ENCODE results near the gene NOS1AP.

NOS1AP gene

GRCh38 chr1:162256287-162256686, 186.8 kb downstream of the NOS1AP start:
- no peak for DNase-seq (ENCODE audit: low spot score)

- no peak for DNase-seq (ENCODE audit: low spot score)
Observed at GRCh38 chr1:162258394-162258793, 188.9 kb downstream of the NOS1AP start.

DNA sequence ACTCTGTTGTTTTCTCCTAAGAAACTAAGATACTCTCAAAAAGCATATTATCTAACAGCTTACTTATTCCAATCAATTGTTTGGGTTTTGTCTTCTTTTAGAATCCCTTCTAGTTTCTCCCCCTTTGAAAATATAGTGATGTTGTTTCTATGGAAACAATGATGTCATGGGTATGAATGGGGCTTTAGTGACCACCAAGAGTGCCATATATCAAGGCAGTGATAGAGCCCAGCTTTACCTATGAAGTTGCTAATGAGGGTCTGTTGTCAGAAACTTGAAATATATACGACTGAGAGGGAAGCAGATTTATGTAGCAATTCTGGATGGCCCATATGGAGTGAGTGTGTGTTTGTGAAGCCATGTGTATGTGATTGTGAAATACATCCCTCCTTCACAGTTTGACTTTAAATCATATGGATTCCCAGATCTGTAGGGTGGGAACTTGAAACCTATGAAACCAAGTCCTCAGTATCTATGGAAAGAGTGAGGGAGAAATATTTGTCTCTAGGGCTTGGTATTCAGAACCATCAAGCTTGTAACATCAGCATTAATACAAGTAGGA, 190.5 kb downstream of the NOS1AP start:
- DNase-seq (ENCODE audit: low spot score) = no peak

GRCh38 chr1:162264108-162264507, 194.6 kb downstream of the NOS1AP start:
- no peak for DNase-seq (ENCODE audit: low spot score)

GRCh38 chr1:162265983-162266382, 196.5 kb downstream of the NOS1AP start:
- no peak for DNase-seq (ENCODE audit: low spot score)

DNA sequence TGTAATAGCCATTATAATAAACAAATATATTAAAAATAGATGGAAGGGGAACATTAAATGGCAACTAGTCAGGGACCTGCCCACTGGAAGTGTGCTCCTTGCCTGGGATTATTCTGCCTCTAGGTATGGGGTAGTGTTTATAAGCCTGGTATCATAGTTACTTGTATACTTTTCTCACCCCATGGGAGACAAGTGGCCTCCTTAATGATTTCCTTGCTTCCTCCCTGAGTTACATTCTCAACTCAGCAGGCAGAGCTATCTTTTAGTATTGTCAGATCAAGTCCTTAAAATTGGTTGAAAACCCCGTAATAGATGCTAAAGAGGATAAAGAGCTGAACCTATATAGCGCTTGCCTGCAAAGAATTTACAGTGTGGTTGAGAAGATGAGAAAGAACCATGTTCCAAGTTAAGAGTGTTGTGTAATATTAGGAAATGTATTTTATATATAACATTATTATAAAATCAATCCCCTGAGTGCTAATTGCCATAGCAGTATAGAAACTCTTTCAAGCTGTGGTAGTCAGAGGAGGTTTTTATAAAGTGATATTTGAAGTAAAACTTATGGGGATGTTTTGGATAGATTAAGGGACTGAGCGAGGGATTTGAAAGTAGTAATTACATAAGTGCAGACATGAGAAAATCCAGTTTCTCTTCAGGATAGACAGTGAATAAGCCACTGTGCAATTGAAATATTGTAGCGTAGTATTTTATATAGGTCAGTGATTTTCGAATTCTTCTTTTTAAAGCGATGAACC, 200.7 kb downstream of the NOS1AP start:
- no peak for DNase-seq (ENCODE audit: low spot score)

GRCh38 chr1:162271972-162272371, 202.5 kb downstream of the NOS1AP start:
- DNase-seq (ENCODE audit: low spot score) = no peak

GRCh38 chr1:162272419-162272818, 202.9 kb downstream of the NOS1AP start:
- no peak for DNase-seq (ENCODE audit: low spot score)

DNA sequence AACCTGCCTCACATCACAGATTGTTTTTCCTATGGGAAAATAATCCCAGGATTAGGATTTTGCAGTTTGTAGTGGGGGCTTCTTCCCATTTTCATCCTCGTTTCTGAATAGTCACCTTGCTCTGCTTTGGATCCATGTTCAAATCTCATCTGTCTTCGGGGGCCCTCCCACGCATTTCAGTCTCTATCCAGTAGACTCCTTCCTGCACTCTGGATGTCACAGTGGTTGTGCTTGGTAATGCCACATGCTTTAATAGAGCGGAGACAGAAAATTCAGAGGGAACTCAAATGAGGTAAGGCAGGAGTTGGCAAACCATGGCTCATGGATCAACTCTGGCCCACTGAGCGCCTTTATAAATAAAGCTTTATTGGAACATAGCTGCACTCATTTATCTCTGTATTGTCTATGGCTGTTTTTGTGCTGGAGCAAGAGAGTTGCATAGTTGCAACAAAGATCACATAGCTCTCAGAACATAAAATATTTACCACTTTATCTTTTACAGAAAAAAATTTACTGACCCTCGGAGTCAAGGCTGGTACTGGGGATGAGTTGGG, 206.2 kb downstream of the NOS1AP start:
- no peak for DNase-seq (ENCODE audit: low spot score)

- DNase-seq (ENCODE audit: low spot score) = no peak
Observed at GRCh38 chr1:162276493-162276892, 207.0 kb downstream of the NOS1AP start.

GRCh38 chr1:162279136-162279498, 209.6 kb downstream of the NOS1AP start:
- no peak for DNase-seq (ENCODE audit: low spot score)

DNA sequence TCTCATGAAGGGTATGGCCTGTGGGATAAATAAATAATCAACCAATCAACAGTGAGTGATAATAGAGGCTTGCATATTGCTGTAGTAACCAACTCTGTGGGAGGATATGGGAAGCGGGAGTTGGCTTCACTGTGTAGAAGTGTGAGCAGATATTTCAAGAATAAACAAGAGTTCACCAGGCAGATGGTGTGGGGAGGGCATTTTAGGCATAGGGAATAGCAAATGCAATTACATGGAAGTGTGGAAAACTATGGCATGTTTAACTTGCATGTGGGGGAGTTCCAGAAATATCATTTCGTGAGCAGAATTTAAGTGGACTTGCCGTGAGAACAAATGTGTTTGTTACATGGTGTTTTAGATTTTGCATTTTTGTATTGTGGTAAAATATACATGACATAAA, 211.9 kb downstream of the NOS1AP start:
- DNase-seq (ENCODE audit: low spot score) = no peak

GRCh38 chr1:162283657-162284056, 214.2 kb downstream of the NOS1AP start:
- no peak for DNase-seq (ENCODE audit: low spot score)

GRCh38 chr1:162284206-162284955, 214.9 kb downstream of the NOS1AP start:
- no peak for DNase-seq (ENCODE audit: low spot score)

DNA sequence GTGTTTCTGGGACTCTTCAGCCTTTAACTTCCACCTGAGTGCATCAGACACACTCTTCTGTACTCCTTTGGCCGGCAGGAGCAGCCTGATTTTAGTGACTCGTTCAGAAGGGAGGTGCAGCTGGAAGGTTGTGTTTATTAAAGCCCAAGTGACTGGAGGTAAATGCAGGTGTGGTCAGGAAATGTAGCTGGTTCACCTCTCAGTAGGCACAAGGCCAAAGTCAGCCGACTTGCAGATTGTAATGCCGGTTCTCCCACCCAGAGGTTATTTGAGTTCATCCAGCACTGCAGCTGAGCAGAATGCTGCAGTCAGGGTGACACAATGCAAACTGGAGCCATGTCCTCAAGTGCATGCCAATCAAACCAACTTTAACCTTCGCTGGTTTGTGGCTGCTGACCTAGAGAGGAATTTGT, 215.7 kb downstream of the NOS1AP start:
- DNase-seq (ENCODE audit: low spot score) = no peak

DNA sequence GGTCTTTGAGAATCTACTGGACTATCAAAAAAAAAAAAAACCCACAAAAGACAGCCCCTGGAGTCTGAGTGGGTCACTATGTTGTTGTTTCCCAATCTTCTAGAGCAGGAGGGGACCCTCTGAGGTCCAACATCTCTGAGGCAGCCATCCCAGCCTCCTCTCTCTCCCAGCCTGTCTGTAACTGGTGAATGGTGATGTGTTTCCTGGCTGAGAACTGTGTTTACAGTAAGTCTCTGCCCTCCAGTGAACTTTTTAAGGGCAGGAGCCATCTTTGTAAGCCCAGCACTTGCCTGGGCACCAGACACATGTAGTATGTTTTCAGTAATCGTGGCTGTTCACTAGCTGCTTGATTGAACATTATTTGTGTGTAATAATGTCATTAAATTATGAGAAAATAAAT, 221.5 kb downstream of the NOS1AP start:
- DNase-seq (ENCODE audit: low spot score) = no peak

- no peak for DNase-seq (ENCODE audit: low spot score)
Observed at GRCh38 chr1:162292422-162292849, 222.9 kb downstream of the NOS1AP start.

DNA sequence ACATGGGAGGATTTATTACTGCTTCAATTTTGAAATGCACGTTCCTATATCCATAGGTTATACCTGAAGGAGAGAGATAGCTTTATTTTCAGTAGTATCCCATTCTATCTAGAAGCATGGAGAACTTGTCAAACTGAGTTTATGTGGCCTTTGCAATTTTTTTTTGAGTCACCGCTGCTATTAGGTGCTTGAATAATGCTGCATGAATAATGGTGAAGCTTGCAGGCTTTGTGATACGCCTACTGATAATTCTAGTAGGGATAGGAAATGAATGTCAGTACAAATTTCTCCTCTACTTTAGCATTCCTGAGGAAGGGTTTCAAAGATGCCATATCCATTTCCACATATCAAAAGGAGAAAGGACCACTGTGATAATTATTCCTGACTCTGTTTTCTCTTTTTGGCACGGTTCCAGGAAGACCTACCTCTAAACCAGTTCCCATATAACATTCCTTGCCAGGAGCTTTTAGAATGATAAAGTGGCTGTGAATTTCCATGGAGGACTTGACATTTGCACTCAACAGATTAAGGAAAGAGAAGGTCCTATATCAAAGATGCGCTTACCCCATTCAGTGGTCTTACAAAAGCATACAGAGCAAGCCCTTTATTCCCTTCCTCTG, 223.7 kb downstream of the NOS1AP start:
- no peak for DNase-seq (ENCODE audit: low spot score)

GRCh38 chr1:162294015-162294414, 224.5 kb downstream of the NOS1AP start:
- DNase-seq (ENCODE audit: low spot score) = no peak

DNA sequence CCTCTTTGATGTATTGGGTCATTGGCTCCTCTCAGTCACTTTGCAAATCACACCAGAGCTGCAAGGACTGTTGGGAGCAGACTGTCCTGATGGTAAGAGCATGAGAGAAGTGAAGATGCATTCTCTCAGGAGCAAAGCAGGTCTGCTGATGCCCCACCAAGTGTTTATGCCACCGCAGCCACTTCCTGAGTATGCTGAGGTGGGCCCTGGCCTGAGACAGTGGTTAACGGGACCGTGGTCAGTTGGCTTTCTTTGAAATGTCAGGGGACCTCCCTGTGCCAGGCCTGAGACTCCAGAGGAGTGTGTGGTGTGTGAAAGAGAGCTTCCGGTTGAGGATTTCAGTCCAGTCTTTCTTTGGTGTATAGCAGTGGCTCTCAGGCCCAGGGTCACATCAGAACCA, 227.7 kb downstream of the NOS1AP start:
- DNase-seq (ENCODE audit: low spot score) = no peak

DNA sequence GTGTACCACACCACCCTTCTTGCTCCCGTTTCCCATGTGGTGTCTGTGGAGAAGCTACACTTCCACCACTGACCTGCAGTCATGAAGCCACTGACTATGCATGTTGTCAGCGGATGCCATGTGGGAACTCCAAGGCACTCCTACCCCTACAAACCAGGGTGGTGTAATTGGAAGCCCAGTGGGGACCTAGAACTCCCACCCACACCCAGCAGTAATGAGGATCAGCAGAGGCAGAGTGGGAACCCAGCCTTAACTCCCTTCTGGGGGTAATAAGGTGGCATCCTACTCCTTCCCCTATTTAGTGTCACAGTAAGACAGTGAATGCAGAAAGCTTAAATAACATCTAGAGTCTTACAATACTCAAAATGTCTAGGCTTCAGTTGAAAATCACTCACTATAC, 228.8 kb downstream of the NOS1AP start:
- DNase-seq (ENCODE audit: low spot score) = no peak

DNA sequence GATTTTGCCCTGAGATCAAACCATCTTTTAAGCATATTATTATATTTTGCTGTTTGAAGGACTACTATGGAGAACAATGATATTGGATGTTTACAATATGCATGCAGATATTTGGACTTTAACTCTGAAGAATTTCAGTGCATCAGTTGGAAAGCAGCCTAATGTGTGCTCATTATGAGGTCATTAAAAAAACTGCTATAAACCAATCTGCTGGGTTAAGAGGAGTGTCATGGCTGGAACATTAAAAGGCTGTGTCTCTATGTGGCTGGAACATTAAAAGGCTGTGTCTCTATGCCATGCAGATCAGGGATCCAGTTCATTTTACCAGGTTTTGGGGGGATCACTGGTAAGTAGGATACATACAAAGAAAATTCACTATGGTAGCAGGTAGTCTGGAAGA, 229.5 kb downstream of the NOS1AP start:
- DNase-seq (ENCODE audit: low spot score) = no peak
